GM23248 (cell line): Measurements from ENCODE around the gene SNAP29.

Experiments
- EZH2 ChIP-seq: fragments of 200-600 bp; sonication (generic); IDR thresholded peaks from 2 replicates; pipeline ENCODE4 v1.6.1; 2018; ENCODE audit warnings: antibody characterized with exemption, mild to moderate bottlenecking; ENCODE audit not compliant: insufficient read depth, poor library complexity, severe bottlenecking
- EZH2phosphoT487 ChIP-seq: fragments of 200-600 bp; sonication (generic); IDR thresholded peaks from 2 replicates; pipeline ENCODE4 v1.6.1; 2018; ENCODE audit warnings: antibody characterized with exemption, moderate library complexity, mild to moderate bottlenecking, low read depth; ENCODE audit not compliant: insufficient read depth

- no peak for TF ChIP-seq EZH2phosphoT487
- no peak for TF ChIP-seq EZH2
Measured at GRCh38 chr22:20810645-20811044, 48.2 kb upstream of the SNAP29 start.
